A549 (cell line): ENCODE results near the gene GP1BA.

Experiments
- EP300 ChIP-seq, 2 experiments: fragments of >200 bp; sonication (Bioruptor Twin); formaldehyde crosslinking; IDR thresholded peaks; 2 replicates in 1 of 2; 3 replicates in 1 of 2; pipeline ENCODE4 v1.6.1; 2016 to 2017
- JUNB ChIP-seq: fragments of >200 bp; sonication (Bioruptor Twin); formaldehyde crosslinking; IDR thresholded peaks from 2 replicates; pipeline ENCODE4 v1.6.1; 2016
- MAFK ChIP-seq: fragments of 450-650 bp; IDR thresholded peaks from 2 replicates; pipeline ENCODE4 v1.6.1; 2014; ENCODE audit not compliant: partially characterized antibody
- POLR2A ChIP-seq: IDR thresholded peaks from 2 replicates; pipeline ENCODE4 v1.6.1; 2012; ENCODE audit warnings: mild to moderate bottlenecking, low read length
- POLR2AphosphoS2 ChIP-seq: conservative IDR thresholded peaks from 2 replicates; pipeline ENCODE4 v1.6.1; 2012; ENCODE audit warnings: low read length, improper control_type of control experiment, inconsistent platforms
- SREBF2 ChIP-seq: fragments of 450-650 bp; IDR thresholded peaks from 2 replicates; pipeline ENCODE4 v1.6.1; 2014; ENCODE audit warnings: mild to moderate bottlenecking, moderate library complexity
- TF ChIP-seq, protein P1 (sequence below): fragments of >200 bp; sonication (Bioruptor Twin); formaldehyde crosslinking; IDR thresholded peaks from 3 replicates; pipeline ENCODE4 v1.5.1; 2016
- TF ChIP-seq, protein P2 (sequence below): fragments of 450-650 bp; IDR thresholded peaks from 2 replicates; pipeline ENCODE4 v1.6.1; 2014; ENCODE audit warnings: antibody characterized with exemption
- TF ChIP-seq, protein P3 (sequence below): IDR thresholded peaks from 2 replicates; pipeline ENCODE4 v1.6.1; 2012
- TF ChIP-seq, protein P4 (sequence below): fragments of >200 bp; sonication (Bioruptor Twin); formaldehyde crosslinking; IDR thresholded peaks from 3 replicates; pipeline ENCODE4 v1.6.1; 2016

DNA sequence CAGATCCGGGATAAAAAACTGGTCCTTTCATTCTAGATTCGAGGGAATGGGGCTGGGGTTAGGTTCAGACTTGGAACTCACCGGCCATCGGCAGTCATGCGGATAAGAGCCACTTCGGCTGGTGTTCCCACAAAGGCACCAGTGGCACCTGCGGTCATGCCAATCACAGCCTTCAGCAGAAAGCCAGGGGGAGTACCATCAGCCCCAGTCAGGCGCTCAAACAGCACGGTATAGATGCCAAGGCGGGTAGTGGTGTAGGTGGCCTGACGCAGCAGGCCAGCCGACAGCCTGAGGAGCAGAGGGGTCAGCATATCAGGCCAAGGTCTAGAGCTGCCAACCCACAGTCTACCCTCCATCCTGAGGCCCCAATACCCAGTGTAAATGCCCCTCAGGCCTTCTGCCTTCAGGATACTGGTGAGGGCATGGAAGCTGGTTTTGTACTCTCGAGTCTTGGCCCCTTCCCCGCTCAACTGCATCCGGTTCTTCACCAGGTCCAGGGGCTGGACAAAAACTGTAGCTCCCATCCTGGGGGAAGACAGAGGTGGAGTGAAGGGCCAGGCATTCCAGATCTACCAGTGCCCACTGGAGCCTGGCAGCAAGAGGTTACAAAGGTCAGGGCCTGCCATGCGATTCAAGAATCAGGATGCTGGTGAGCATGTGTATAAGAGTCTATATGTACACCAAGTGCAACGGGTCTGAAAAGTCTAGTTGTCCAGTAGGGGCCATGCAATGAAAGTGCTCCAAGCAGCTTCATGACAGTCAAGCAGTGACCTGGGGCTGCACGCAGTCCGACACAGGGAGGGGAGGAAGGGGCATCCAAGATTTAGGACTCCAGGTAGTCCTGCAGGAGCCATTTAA lies 6.8 kb downstream of the GP1BA start:
- TF ChIP-seq, protein P1, sequence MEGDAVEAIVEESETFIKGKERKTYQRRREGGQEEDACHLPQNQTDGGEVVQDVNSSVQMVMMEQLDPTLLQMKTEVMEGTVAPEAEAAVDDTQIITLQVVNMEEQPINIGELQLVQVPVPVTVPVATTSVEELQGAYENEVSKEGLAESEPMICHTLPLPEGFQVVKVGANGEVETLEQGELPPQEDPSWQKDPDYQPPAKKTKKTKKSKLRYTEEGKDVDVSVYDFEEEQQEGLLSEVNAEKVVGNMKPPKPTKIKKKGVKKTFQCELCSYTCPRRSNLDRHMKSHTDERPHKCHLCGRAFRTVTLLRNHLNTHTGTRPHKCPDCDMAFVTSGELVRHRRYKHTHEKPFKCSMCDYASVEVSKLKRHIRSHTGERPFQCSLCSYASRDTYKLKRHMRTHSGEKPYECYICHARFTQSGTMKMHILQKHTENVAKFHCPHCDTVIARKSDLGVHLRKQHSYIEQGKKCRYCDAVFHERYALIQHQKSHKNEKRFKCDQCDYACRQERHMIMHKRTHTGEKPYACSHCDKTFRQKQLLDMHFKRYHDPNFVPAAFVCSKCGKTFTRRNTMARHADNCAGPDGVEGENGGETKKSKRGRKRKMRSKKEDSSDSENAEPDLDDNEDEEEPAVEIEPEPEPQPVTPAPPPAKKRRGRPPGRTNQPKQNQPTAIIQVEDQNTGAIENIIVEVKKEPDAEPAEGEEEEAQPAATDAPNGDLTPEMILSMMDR = no peak
- TF ChIP-seq EP300 (IDR thresholded peaks at IDR 0.05) = no peak
- no peak for TF ChIP-seq POLR2A
- TF ChIP-seq, protein P2, sequence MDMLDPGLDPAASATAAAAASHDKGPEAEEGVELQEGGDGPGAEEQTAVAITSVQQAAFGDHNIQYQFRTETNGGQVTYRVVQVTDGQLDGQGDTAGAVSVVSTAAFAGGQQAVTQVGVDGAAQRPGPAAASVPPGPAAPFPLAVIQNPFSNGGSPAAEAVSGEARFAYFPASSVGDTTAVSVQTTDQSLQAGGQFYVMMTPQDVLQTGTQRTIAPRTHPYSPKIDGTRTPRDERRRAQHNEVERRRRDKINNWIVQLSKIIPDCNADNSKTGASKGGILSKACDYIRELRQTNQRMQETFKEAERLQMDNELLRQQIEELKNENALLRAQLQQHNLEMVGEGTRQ = no peak
- TF ChIP-seq SREBF2 = no peak
- TF ChIP-seq, protein P3, sequence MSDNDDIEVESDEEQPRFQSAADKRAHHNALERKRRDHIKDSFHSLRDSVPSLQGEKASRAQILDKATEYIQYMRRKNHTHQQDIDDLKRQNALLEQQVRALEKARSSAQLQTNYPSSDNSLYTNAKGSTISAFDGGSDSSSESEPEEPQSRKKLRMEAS = no peak
- no peak for TF ChIP-seq POLR2AphosphoS2
- no peak for TF ChIP-seq JUNB
- TF ChIP-seq MAFK = no peak
- TF ChIP-seq, protein P4, sequence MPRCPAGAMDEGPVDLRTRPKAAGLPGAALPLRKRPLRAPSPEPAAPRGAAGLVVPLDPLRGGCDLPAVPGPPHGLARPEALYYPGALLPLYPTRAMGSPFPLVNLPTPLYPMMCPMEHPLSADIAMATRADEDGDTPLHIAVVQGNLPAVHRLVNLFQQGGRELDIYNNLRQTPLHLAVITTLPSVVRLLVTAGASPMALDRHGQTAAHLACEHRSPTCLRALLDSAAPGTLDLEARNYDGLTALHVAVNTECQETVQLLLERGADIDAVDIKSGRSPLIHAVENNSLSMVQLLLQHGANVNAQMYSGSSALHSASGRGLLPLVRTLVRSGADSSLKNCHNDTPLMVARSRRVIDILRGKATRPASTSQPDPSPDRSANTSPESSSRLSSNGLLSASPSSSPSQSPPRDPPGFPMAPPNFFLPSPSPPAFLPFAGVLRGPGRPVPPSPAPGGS = no peak
